T-helper 17 cell (primary cell): ENCODE data around the gene MYO7B. TPM values are rescaled to one million over a fixed set of nuclear protein-coding genes. Genes with fewer than 3 reads are reported as not detected.

ENCODE experiments used
- ATAC-seq: fragments of 150-1000 bp; cut with Tn5 transposase; 2 replicates; pipeline ENCODE4 v1.10.0; 2021; ENCODE audit warnings: mild to moderate bottlenecking, moderate library complexity
- DNase-seq, 3 donors: peaks; one replicate each; pipeline versions ENCODE4 v3.0.0 to v3.0.0-alpha.2; 2020 to 2021
- H3K9me3 ChIP-seq: one replicate; pipeline ENCODE4 v1.7.0; 2013; ENCODE audit warnings: low read length, mild to moderate bottlenecking; ENCODE audit not compliant: control insufficient read depth, poor library complexity, severe bottlenecking
- H3K27ac Mint-ChIP-seq: one replicate; pipeline ENCODE4 v1.8.0; 2022; ENCODE audit warnings: mild to moderate bottlenecking, moderate library complexity, mixed read lengths
- H3K27me3 Mint-ChIP-seq: one replicate; pipeline ENCODE4 v1.8.0; 2022; ENCODE audit warnings: mixed read lengths
- H3K36me3 Mint-ChIP-seq: one replicate; pipeline ENCODE4 v1.8.0; 2022; ENCODE audit warnings: low read depth, mixed read lengths
- H3K4me1 Mint-ChIP-seq: one replicate; pipeline ENCODE4 v1.8.0; 2022; ENCODE audit warnings: mild to moderate bottlenecking, mixed read lengths
- H3K4me3 Mint-ChIP-seq: one replicate; pipeline ENCODE4 v1.8.0; 2022; ENCODE audit warnings: mild to moderate bottlenecking, moderate library complexity, mixed read lengths
- total RNA-seq, 4 donors: library from RNA in 2 of 4; stranded (reverse) in 2 of 4; gene quantifications; one replicate each; pipeline ENCODE4 v1.2.3 and lab custom pipeline; 2022 to 2026

Gene MYO7B
- total RNA-seq, 2 donors from 2014 or later: 0.23 to 0.75 TPM

DNA sequence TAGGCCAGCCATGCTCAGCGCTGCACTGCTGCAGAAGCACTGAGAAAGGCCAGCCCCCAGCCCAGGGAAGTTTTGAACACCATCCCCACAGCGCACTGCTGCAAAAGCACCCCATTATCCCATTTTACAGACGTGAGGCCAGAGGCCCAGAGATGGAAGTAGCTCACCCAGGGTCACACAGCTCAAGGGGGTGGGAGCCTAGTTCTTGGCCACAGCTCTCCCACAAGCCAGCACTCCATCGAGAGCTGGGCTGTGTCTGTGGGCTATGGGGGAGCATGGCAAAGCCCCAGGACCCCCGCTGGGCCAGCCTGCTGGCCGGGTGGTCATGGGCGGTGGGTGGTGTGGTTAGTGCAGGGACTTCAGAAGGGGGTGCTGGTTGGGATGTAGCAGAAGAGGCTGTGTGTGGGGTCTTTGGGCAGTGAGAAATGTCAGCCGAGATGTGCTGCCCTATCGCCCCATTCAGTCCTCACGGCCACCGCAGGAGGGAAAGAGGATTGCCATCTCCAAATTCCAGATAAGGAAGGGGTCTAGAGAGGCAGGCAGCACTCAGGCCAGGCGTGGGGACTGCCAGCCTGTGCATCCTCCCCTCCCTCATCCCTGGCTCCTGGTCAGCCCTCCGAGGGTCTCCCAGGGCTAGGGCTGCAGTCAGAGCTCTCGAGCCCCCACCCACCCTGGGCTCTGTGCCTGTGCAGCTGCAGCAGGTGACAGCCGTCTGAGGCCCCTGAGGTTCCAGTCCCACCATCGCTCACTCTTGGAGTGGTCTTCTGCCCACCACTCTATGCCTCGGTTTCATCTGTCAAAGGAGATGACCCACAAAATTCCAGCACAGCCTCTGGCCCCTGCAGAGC is 93.5 kb downstream of the MYO7B start:
- DNase-seq (no peak), ATAC-seq (no peak)
- H3K9me3 ChIP-seq: no peaks in the 10 kb centered on the region
- Mint-ChIP-seq H3K36me3 (no peaks in the 10 kb centered on the region), H3K27me3 (peaks cover 13% of the 10 kb centered on the region), H3K27ac (no peak overlapping the region), H3K4me1 (peaks cover 7% of the 10 kb centered on the region), H3K4me3 (no peak overlapping the region)

DNA sequence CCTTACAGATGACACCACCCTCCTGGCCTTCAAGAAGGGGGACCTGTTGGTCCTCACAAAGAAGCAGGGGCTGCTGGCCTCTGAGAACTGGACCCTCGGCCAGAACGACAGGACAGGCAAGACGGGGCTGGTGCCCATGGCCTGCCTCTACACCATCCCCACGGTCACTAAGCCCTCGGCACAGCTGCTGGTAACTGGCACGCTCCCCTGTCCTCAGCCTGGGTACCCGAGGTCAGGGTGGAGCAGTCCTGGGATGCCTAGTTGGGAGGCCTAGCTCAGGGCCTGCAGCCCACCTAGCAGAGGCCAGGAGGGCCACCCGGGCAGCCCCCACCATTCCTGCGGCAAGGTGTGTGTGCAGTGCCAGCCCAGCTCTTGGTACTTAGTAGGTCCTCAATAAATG is 94.2 kb downstream of the MYO7B start:
- DNase-seq (no peak), ATAC-seq (no peak)
- Mint-ChIP-seq H3K27ac (no peak overlapping the region), H3K4me1 (peaks cover 7% of the 10 kb centered on the region), H3K4me3 (no peak overlapping the region), H3K27me3 (peaks cover 7% of the 10 kb centered on the region), H3K36me3 (no peaks in the 10 kb centered on the region)
- no peaks in the 10 kb centered on the region for H3K9me3 ChIP-seq

- H3K9me3 ChIP-seq: no peaks in the 10 kb centered on the region
- Mint-ChIP-seq H3K36me3 (no peaks in the 10 kb centered on the region), H3K4me3 (no peak overlapping the region), H3K27me3 (peaks cover 6% of the 10 kb centered on the region), H3K4me1 (peaks cover 7% of the 10 kb centered on the region), H3K27ac (peak overlapping the region; percentile 2)
- DNase-seq (no peak), ATAC-seq (no peak)
Measured at GRCh38 chr2:127630096-127630863, 94.8 kb downstream of the MYO7B start.

DNA sequence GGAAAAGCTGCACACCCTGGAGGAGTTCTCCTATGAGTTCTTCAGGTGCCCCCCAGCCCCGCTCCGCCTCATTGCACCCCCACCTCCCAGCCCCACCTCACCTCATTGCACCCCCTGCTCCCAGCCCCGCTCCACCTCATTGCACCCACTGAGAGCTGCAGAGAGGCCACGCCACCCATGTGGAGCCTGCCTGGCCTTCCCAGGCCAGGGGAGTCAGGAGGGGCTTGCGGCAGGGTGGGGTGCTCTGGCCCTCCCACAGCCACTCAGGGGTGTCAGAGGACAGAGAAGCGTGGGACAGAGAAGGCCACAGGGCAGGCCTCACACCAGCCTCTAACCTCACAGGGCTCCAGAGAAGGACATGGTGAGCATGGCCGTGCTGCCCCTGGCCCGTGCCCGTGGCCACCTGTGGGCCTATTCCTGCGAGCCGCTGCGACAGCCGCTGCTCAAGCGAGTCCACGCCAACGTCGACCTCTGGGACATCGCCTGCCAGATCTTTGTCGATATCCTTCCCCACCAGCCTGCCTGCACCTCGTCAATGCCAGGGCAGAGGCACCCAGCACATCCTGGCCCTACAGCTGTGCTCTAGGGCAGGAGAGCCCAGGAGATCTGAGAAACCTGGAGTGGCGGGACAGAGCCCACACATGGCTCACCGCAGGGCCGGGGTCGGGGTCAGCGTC is 95.5 kb downstream of the MYO7B start:
- H3K4me3 Mint-ChIP-seq: no peak overlapping the region
- H3K27ac Mint-ChIP-seq: peak overlapping the region; percentile 2
- no peak for DNase-seq
- no peak for ATAC-seq
- H3K27me3 Mint-ChIP-seq: peaks cover 2% of the 10 kb centered on the region
- no peaks in the 10 kb centered on the region for H3K9me3 ChIP-seq
- no peaks in the 10 kb centered on the region for H3K36me3 Mint-ChIP-seq
- H3K4me1 Mint-ChIP-seq: peaks cover 5% of the 10 kb centered on the region

DNA sequence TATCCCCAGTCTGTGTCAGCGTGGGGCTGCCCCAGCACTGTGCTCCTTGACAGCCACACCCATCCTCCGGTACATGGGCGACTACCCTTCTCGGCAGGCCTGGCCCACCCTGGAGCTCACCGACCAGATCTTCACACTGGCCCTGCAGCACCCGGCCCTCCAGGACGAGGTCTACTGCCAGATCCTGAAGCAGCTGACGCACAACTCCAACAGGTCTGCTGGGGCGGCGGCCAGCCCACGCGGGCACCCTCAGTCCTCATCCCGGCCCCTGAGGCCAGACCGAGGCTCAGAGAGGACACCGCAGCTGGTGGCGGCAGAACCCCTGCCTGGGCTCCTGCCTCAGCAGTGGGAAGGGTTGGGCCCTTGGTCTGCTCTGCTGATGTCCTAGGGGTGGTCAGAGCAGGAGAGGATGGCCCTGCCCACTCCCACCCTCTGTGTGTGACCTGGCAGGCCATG is 96.1 kb downstream of the MYO7B start:
- peaks cover 6% of the 10 kb centered on the region for H3K4me1 Mint-ChIP-seq
- ATAC-seq: no peak
- H3K9me3 ChIP-seq: no peaks in the 10 kb centered on the region
- no peak overlapping the region for H3K27ac Mint-ChIP-seq
- no peaks in the 10 kb centered on the region for H3K36me3 Mint-ChIP-seq
- no peaks in the 10 kb centered on the region for H3K27me3 Mint-ChIP-seq
- no peak for DNase-seq
- H3K4me3 Mint-ChIP-seq: no peak overlapping the region

DNA sequence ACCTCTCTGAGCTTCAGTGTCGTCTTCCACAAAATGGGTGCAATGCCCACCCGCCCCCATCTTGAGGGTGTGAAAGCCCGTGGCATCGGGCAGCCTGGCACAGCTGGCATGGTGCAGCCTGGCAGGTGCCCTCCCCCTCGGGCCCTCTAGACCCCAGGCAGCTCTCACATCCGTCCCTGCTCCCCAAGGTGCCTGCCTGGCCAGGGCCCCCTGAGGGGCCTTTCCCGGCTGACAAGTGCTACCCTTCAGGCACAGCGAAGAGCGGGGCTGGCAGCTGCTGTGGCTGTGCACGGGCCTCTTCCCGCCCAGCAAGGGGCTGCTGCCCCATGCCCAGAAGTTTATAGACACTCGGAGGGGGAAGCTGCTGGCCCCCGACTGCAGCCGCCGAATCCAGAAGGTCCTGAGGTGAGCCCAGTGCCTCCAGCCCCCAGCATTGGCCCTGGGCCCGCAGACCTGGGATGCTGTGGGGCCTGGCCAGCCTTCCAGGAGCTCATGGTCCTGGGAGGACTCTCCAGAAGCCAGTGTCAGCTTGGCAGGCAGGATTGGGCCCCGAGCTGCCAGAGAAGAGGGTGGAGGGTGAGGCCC is 96.6 kb downstream of the MYO7B start:
- H3K9me3 ChIP-seq: no peaks in the 10 kb centered on the region
- Mint-ChIP-seq H3K36me3 (no peaks in the 10 kb centered on the region), H3K27me3 (no peaks in the 10 kb centered on the region), H3K4me3 (no peak overlapping the region), H3K4me1 (peaks cover 9% of the 10 kb centered on the region), H3K27ac (no peak overlapping the region)
- DNase-seq (no peak), ATAC-seq (no peak)

DNA sequence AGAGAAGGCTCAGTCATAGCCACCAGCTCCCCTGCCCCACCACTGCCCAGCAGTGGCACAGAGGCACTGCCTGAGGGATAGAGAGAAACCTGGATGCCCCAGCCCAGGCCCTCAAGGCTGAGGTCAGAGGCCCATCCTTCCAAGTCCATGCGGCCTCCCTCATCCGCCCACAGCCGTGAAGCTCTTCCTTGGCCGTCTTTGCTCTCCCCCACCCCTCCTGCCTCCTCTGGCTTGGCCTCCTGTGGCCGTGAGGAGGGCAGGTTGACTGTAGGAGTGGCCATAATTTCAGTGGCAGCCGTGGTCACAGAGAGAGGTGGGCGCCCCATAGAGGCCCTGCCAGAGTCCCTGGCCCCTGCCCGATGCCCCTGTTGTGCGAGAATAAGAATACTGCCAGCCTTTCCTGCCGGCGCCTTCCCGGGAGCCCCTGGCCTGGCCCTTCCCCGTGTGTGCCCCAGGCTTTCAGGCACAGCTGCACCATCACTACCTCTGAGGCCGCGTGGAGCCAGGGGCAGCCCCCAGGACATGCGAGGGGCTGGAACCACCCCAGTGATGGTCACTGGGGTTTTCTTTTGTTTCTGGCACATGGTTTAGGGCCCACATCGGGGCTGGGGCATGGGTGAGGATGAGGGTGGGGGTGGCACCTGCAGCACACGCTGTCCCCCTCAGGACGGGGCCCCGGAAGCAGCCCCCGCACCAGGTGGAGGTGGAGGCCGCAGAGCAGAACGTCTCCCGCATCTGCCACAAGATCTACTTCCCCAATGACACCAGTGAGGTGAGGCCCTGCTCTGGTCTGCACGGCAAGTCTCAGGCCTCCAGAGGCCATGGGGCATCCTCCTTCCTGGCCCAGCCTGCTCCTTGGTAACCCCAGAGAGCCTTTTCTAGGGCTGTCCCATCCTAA is 97.4 kb downstream of the MYO7B start:
- Mint-ChIP-seq H3K27me3 (no peaks in the 10 kb centered on the region), H3K36me3 (no peaks in the 10 kb centered on the region), H3K27ac (no peak overlapping the region), H3K4me3 (no peak overlapping the region), H3K4me1 (peaks cover 10% of the 10 kb centered on the region)
- no peaks in the 10 kb centered on the region for H3K9me3 ChIP-seq
- ATAC-seq: peak; percentile 39
- DNase-seq: no peak

- H3K36me3 Mint-ChIP-seq: no peaks in the 10 kb centered on the region
- DNase-seq (no peak), ATAC-seq (no peak)
- peaks cover 12% of the 10 kb centered on the region for H3K4me1 Mint-ChIP-seq
- no peak overlapping the region for H3K27ac Mint-ChIP-seq
- no peaks in the 10 kb centered on the region for H3K27me3 Mint-ChIP-seq
- no peaks in the 10 kb centered on the region for H3K9me3 ChIP-seq
- H3K4me3 Mint-ChIP-seq: no peak overlapping the region
Measured at GRCh38 chr2:127633556-127634065, 98.1 kb downstream of the MYO7B start.

GRCh38 chr2:127634066-127634617 is 98.7 kb downstream of the MYO7B start:
- no peaks in the 10 kb centered on the region for H3K36me3 Mint-ChIP-seq
- DNase-seq: no peak
- H3K4me1 Mint-ChIP-seq: peaks cover 15% of the 10 kb centered on the region
- no peak overlapping the region for H3K4me3 Mint-ChIP-seq
- H3K27me3 Mint-ChIP-seq: no peaks in the 10 kb centered on the region
- H3K27ac Mint-ChIP-seq: no peak overlapping the region
- no peak for ATAC-seq
- no peaks in the 10 kb centered on the region for H3K9me3 ChIP-seq

GRCh38 chr2:127634626-127635379 is 99.3 kb downstream of the MYO7B start:
- Mint-ChIP-seq H3K27me3 (no peaks in the 10 kb centered on the region), H3K27ac (no peak overlapping the region), H3K36me3 (no peaks in the 10 kb centered on the region), H3K4me3 (peak overlapping the region; percentile 43), H3K4me1 (peaks cover 19% of the 10 kb centered on the region)
- no peaks in the 10 kb centered on the region for H3K9me3 ChIP-seq
- ATAC-seq (no peak), DNase-seq (no peak)

- Mint-ChIP-seq H3K27me3 (no peaks in the 10 kb centered on the region), H3K27ac (peak overlapping the region; percentile 29), H3K4me1 (peaks cover 20% of the 10 kb centered on the region), H3K36me3 (no peaks in the 10 kb centered on the region), H3K4me3 (peak overlapping the region; percentile 43)
- DNase-seq: no peak
- H3K9me3 ChIP-seq: no peaks in the 10 kb centered on the region
- ATAC-seq: no peak
Measured at GRCh38 chr2:127635380-127636237, 100.1 kb downstream of the MYO7B start.
